Ovary (tissue), 3 donors: Measurements from ENCODE around the gene FAR2.

Experiments
- POLR2A ChIP-seq: fragments of 450-650 bp; IDR thresholded peaks from one replicate; pipeline ENCODE4 v1.6.1; 2017; ENCODE audit warnings: antibody characterized with exemption, mild to moderate bottlenecking, moderate library complexity
- TF ChIP-seq, protein P1 (sequence below), 3 donors: fragments of 450-650 bp in 2 of 3; fragments of 200-600 bp in 1 of 3; IDR thresholded peaks; one replicate each; pipeline versions ENCODE4 v1.5.1 to v1.8.0; 2016 to 2022; ENCODE audit warnings: antibody characterized with exemption in 3 of 3, mild to moderate bottlenecking in 1 of 3
- donor health status: DM: no; HTN: no; CAD: no.

DNA sequence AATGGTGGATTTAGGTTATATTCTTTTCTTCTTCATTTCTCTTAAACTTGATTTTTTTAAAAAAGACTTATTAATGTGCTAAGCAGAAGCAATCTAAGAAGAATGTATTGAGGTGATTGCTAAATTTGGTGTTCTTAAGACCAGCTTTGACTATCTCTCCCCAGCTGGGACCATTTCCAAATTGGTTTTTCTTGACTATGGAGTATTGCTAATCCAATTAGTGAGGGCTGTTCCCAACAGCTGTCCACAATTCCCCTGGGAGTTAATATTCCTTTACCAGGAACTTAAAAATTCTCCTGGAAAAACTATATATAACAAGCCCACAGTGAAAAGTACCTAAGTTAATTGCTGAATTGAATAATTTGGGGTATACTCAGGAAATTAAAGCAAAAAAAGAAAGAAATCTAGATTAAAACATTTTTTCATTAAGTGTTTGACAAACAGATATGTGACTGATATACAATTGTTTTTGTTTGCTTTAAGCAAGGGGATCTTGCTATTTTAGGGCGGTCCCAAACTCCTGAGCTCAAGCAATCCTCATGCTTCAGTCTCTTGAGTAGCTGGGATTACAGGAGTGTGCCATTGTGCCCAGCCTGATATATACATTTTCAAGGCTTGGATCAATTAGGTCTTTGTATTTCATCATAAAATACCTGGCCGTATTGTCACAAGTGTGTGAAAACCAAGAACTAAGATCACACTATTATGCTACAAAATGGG, 105.0 kb downstream of the FAR2 start:
- no peak for TF ChIP-seq POLR2A
- TF ChIP-seq, protein P1, sequence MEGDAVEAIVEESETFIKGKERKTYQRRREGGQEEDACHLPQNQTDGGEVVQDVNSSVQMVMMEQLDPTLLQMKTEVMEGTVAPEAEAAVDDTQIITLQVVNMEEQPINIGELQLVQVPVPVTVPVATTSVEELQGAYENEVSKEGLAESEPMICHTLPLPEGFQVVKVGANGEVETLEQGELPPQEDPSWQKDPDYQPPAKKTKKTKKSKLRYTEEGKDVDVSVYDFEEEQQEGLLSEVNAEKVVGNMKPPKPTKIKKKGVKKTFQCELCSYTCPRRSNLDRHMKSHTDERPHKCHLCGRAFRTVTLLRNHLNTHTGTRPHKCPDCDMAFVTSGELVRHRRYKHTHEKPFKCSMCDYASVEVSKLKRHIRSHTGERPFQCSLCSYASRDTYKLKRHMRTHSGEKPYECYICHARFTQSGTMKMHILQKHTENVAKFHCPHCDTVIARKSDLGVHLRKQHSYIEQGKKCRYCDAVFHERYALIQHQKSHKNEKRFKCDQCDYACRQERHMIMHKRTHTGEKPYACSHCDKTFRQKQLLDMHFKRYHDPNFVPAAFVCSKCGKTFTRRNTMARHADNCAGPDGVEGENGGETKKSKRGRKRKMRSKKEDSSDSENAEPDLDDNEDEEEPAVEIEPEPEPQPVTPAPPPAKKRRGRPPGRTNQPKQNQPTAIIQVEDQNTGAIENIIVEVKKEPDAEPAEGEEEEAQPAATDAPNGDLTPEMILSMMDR (IDR thresholded peaks at IDR 0.05): no peak
